Measurements from ENCODE around the gene XRCC2. TPM values are rescaled to one million over a fixed set of nuclear protein-coding genes. Genes with fewer than 3 reads are reported as not detected.
"Not testable (repeated sequence)": the region's sequence is repeated elsewhere in the genome, so short reads cannot be mapped to it uniquely, and the experiment has no call there.

The XRCC2 gene
- total RNA-seq, 3 donors from 2014 or later (not counting 1 experiment from before 2014, with no cell fraction given): 1.0 to 1.3 (median 1.2) TPM

DNA sequence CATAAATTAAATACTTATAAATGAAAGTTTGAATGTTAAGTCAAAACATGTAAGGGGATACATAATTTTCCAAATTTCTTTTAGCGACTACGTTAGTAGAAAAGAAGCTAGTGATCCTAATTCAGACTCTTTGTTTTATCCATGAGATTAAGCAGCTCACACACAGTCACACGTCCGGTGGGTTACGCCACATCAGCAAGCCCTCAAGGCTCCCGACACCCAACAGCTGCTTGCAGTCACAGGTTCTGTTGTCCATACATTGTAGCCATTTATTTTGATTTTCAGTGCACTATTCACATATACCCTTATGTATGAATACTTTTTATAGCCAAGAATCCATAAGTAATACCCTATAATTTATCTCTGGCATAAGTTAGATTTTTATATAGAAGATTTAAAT, 39.5 kb downstream of the XRCC2 start:
- intact Hi-C loops (cut with micrococcal nuclease): no loop called here
- H3K27me3 ChIP-seq (ENCODE audit: control insufficient read depth, insufficient read depth, low read length): no peaks in the 10 kb centered on the region
- no peaks in the 10 kb centered on the region for H3K9me3 Mint-ChIP-seq
- 95% methylated on average over 6 of the region's 6 CpGs for whole genome bisulfite sequencing (ENCODE audit: insufficient coverage)
- H3K9me3 ChIP-seq (ENCODE audit: control insufficient read depth, insufficient read depth, low read length): no peaks in the 10 kb centered on the region
- no peak overlapping the region for H3K4me3 Mint-ChIP-seq
- H3K36me3 Mint-ChIP-seq: no peaks in the 10 kb centered on the region
- H3K27me3 Mint-ChIP-seq (ENCODE audit: low read depth in 2 of 2): no peaks in the 10 kb centered on the region
- no peak overlapping the region for H3K27ac Mint-ChIP-seq
- no peaks in the 10 kb centered on the region for H3K36me3 ChIP-seq (ENCODE audit: control insufficient read depth, insufficient read depth, low read length)
- H3K27ac ChIP-seq (ENCODE audit: low read length): no peak overlapping the region
- no peak overlapping the region for H3K4me3 ChIP-seq (ENCODE audit: low read length)
- H3K4me1 Mint-ChIP-seq: no peaks in the 10 kb centered on the region
- DNase-seq: no peak
- H3K4me1 ChIP-seq (ENCODE audit: control insufficient read depth, insufficient read depth, low read length): no peaks in the 10 kb centered on the region
- TF ChIP-seq, protein P1, sequence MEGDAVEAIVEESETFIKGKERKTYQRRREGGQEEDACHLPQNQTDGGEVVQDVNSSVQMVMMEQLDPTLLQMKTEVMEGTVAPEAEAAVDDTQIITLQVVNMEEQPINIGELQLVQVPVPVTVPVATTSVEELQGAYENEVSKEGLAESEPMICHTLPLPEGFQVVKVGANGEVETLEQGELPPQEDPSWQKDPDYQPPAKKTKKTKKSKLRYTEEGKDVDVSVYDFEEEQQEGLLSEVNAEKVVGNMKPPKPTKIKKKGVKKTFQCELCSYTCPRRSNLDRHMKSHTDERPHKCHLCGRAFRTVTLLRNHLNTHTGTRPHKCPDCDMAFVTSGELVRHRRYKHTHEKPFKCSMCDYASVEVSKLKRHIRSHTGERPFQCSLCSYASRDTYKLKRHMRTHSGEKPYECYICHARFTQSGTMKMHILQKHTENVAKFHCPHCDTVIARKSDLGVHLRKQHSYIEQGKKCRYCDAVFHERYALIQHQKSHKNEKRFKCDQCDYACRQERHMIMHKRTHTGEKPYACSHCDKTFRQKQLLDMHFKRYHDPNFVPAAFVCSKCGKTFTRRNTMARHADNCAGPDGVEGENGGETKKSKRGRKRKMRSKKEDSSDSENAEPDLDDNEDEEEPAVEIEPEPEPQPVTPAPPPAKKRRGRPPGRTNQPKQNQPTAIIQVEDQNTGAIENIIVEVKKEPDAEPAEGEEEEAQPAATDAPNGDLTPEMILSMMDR (IDR thresholded peaks at IDR 0.05): no peak
- ATAC-seq: no peak

DNA sequence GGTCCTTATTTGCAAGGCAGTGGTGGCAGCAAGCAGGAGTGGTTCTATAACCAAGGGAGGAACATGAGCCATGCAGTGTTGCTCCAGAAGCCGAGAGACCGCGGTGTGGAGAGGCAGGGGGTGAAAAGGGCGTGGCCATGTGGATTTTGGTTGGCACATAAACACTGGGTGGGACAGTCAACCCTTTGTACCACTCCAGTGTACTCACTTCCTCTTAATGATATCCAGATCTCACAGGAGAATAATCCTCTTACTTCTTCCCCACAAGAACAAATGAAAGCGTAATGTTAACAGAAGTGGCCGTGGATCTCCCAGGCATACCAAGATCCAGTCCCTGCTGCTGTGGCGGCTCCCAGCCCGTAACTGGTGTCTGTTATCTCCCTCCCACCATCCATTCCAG, 42.4 kb downstream of the XRCC2 start:
- peaks cover 0 to 8% of the 10 kb centered on the region in 2 donors for H3K27me3 Mint-ChIP-seq (ENCODE audit: low read depth in 2 of 2)
- ATAC-seq (no peak), DNase-seq (no peak)
- Histone ChIP-seq H3K27me3 (ENCODE audit: control insufficient read depth, insufficient read depth, low read length) (no peaks in the 10 kb centered on the region), H3K4me1 (ENCODE audit: control insufficient read depth, insufficient read depth, low read length) (no peaks in the 10 kb centered on the region), H3K9me3 (ENCODE audit: control insufficient read depth, insufficient read depth, low read length) (no peaks in the 10 kb centered on the region), H3K36me3 (ENCODE audit: control insufficient read depth, insufficient read depth, low read length) (no peaks in the 10 kb centered on the region), H3K4me3 (ENCODE audit: low read length) (no peak overlapping the region), H3K27ac (ENCODE audit: low read length) (no peak overlapping the region)
- TF ChIP-seq, protein P1 (IDR thresholded peaks at IDR 0.05): no peak
- WGBS (ENCODE audit: insufficient coverage): 78% methylated on average over 8 of the region's 8 CpGs
- H3K27ac Mint-ChIP-seq: no peak overlapping the region
- H3K9me3 Mint-ChIP-seq: no peaks in the 10 kb centered on the region
- no peak overlapping the region for H3K4me3 Mint-ChIP-seq
- intact Hi-C loops (cut with micrococcal nuclease): no loop called here
- H3K4me1 Mint-ChIP-seq: no peaks in the 10 kb centered on the region
- H3K36me3 Mint-ChIP-seq: no peaks in the 10 kb centered on the region

DNA sequence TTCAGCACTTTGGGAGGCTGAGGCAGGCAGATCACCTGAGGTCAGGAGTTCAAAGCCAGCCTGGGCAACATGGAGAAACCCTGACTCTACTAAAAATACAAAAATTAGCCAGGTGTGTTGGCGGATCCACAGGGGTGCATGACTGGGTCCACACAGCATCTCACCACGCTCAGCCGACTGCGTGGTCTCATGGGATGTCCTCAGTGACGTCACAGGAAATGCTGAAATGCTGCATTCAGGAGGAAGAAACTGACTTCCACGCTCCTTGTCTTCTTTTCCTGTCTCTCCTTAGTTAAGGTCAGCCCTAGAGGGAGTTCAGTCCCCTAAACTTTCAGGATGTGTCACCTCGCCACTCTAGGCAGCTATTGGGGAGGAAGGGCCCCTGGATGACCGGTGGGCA, 42.9 kb downstream of the XRCC2 start:
- H3K9me3 Mint-ChIP-seq: no peaks in the 10 kb centered on the region
- TF ChIP-seq, protein P1 (IDR thresholded peaks at IDR 0.05): no peak
- Histone ChIP-seq H3K27me3 (ENCODE audit: control insufficient read depth, insufficient read depth, low read length) (no peaks in the 10 kb centered on the region), H3K36me3 (ENCODE audit: control insufficient read depth, insufficient read depth, low read length) (no peaks in the 10 kb centered on the region), H3K27ac (ENCODE audit: low read length) (no peak overlapping the region), H3K4me3 (ENCODE audit: low read length) (no peak overlapping the region), H3K9me3 (ENCODE audit: control insufficient read depth, insufficient read depth, low read length) (no peaks in the 10 kb centered on the region), H3K4me1 (ENCODE audit: control insufficient read depth, insufficient read depth, low read length) (no peaks in the 10 kb centered on the region)
- peaks cover 0 to 8% of the 10 kb centered on the region in 2 donors for H3K27me3 Mint-ChIP-seq (ENCODE audit: low read depth in 2 of 2)
- DNase-seq (no peak), ATAC-seq (no peak)
- no peaks in the 10 kb centered on the region for H3K36me3 Mint-ChIP-seq
- no peaks in the 10 kb centered on the region for H3K4me1 Mint-ChIP-seq
- WGBS (ENCODE audit: insufficient coverage): 87% methylated on average over 8 of the region's 8 CpGs
- intact Hi-C loops (cut with micrococcal nuclease): no loop called here
- H3K4me3 Mint-ChIP-seq: no peak overlapping the region
- H3K27ac Mint-ChIP-seq: no peak overlapping the region

DNA sequence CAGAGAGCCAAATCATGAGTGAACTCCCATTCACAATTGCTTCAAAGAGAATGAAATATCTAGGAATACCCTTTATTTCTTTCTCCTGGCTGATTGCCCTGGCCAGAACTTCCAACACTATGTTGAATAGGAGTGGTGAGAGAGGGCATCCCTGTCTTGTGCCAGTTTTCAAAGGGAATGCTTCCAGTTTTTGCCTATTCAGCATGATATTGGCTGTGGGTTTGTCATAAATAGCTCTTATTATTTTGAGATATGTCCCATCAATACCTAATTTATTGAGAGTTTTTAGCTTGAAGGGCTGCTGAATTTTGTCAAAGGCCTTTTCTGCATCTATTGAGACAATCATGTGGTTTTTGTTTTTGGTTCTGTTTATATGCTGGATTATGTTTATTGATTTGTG, 47.2 kb downstream of the XRCC2 start:
- intact Hi-C loops (cut with micrococcal nuclease); H3K36me3 Mint-ChIP-seq; H3K4me1 Mint-ChIP-seq; H3K9me3 ChIP-seq (ENCODE audit: control insufficient read depth, insufficient read depth, low read length); H3K4me1 ChIP-seq (ENCODE audit: control insufficient read depth, insufficient read depth, low read length); H3K27ac Mint-ChIP-seq; H3K4me3 Mint-ChIP-seq; ATAC-seq; H3K4me3 ChIP-seq (ENCODE audit: low read length); H3K36me3 ChIP-seq (ENCODE audit: control insufficient read depth, insufficient read depth, low read length); H3K27me3 Mint-ChIP-seq (ENCODE audit: low read depth in 2 of 2); DNase-seq; H3K9me3 Mint-ChIP-seq; H3K27ac ChIP-seq (ENCODE audit: low read length); H3K27me3 ChIP-seq (ENCODE audit: control insufficient read depth, insufficient read depth, low read length): not testable (repeated sequence)

All from natural killer cell (primary cell).